ENCODE data around the gene PARVB.

DNA sequence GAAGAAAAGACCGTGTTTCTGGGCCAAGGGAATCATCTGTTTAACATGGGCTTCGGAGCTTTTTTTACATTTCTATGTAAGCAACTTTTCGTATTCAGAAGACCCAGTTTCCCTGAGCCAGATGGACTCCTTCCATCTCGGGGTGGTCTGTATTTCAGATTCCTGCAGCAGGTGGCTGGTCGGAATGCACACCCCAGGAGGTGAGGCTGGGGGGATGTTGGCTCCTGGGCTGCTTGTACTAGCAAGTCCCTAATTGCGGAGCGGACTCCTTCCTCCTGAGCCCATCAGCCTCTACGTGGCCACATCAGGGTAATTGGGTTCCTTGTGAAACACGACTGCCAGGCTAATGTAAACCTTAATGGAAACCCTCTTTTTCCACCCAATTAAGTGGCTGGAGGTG lies 58.7 kb downstream of the PARVB start:
- no peak for TF ChIP-seq POLR2A (IDR thresholded peaks at IDR 0.05)
- TF ChIP-seq, protein P1, sequence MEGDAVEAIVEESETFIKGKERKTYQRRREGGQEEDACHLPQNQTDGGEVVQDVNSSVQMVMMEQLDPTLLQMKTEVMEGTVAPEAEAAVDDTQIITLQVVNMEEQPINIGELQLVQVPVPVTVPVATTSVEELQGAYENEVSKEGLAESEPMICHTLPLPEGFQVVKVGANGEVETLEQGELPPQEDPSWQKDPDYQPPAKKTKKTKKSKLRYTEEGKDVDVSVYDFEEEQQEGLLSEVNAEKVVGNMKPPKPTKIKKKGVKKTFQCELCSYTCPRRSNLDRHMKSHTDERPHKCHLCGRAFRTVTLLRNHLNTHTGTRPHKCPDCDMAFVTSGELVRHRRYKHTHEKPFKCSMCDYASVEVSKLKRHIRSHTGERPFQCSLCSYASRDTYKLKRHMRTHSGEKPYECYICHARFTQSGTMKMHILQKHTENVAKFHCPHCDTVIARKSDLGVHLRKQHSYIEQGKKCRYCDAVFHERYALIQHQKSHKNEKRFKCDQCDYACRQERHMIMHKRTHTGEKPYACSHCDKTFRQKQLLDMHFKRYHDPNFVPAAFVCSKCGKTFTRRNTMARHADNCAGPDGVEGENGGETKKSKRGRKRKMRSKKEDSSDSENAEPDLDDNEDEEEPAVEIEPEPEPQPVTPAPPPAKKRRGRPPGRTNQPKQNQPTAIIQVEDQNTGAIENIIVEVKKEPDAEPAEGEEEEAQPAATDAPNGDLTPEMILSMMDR (IDR thresholded peaks at IDR 0.05) = no peak
